ENCODE measurements around the gene BCL2L15.

DNA sequence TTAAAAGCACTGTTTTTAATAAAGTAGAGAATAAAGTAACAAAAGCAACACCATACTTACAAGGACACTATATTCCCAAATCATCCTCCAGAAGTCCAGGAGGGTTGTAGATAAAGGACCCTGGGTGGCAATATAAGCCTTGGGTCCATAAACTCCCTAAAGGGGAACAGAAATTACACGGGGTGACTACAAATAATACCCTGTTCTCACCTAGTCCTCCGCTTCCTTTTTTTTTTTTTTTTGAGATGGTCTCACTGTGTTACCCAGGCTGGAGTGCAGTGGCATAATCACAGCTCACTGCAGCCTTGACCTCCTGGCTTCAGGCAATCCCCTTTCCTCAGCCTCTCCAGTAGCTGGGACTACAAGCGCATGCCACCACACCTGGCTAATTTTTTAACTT is 29.0 kb downstream of the BCL2L15 start:
- TF ChIP-seq, protein P1, sequence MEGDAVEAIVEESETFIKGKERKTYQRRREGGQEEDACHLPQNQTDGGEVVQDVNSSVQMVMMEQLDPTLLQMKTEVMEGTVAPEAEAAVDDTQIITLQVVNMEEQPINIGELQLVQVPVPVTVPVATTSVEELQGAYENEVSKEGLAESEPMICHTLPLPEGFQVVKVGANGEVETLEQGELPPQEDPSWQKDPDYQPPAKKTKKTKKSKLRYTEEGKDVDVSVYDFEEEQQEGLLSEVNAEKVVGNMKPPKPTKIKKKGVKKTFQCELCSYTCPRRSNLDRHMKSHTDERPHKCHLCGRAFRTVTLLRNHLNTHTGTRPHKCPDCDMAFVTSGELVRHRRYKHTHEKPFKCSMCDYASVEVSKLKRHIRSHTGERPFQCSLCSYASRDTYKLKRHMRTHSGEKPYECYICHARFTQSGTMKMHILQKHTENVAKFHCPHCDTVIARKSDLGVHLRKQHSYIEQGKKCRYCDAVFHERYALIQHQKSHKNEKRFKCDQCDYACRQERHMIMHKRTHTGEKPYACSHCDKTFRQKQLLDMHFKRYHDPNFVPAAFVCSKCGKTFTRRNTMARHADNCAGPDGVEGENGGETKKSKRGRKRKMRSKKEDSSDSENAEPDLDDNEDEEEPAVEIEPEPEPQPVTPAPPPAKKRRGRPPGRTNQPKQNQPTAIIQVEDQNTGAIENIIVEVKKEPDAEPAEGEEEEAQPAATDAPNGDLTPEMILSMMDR (IDR thresholded peaks at IDR 0.05 in 4 of 5, conservative IDR thresholded peaks at IDR 0.05 in 1 of 5): no peak
- TF ChIP-seq POLR2A (IDR thresholded peaks at IDR 0.05): no peak

Data from gastrocnemius medialis (tissue), 4 donors.